ENCODE data around the gene LRMDA.

LRMDA gene

GRCh38 chr10:76491216-76491615 is 1059.8 kb downstream of the LRMDA start:
- Histone ChIP-seq H2AK5ac (ENCODE audit: low read length, severe bottlenecking) (no peak overlapping the region), H3K4me2 (ENCODE audit: low read length, poor library complexity, severe bottlenecking) (no peak overlapping the region), H3K27me3 (ENCODE audit: control insufficient read depth in 1 of 2, insufficient read depth in 1 of 2, low read length in 2 of 2) (no peaks in the 10 kb centered on the region), H2BK12ac (ENCODE audit: low read length in 2 of 2) (no peak overlapping the region), H3K4me1 (ENCODE audit: control insufficient read depth, insufficient read depth, low read depth, low read length) (no peaks in the 10 kb centered on the region), H3K36me3 (ENCODE audit: control insufficient read depth in 1 of 2, insufficient read depth in 2 of 2, low read depth in 1 of 2, low read length in 2 of 2) (no peaks in the 10 kb centered on the region), H3K4me3 (ENCODE audit: insufficient read depth in 1 of 2, low read depth in 1 of 2, low read length in 2 of 2) (no peak overlapping the region), H4K8ac (ENCODE audit: low read length) (no peak overlapping the region), H3K27ac (ENCODE audit: low read length, poor library complexity, severe bottlenecking) (peak overlapping the region; percentile 87), H3K9ac (ENCODE audit: low read length) (no peak overlapping the region), H3K18ac (ENCODE audit: low read depth in 1 of 2, low read length in 2 of 2) (no peak overlapping the region), H3K79me1 (replicated peaks; ENCODE audit: low read length, poor library complexity, severe bottlenecking) (no peaks in the 10 kb centered on the region), H3K9me3 (ENCODE audit: control insufficient read depth, low read length) (peaks cover 36% of the 10 kb centered on the region), H3K23ac (ENCODE audit: low read length in 2 of 2) (no peak overlapping the region), H2BK15ac (ENCODE audit: low read depth, poor library complexity, severe bottlenecking) (no peak overlapping the region), H3K4ac (ENCODE audit: low read depth in 1 of 2, low read length in 2 of 2) (no peak overlapping the region), H2BK120ac (ENCODE audit: low read depth, low read length) (no peak overlapping the region), H2AFZ (ENCODE audit: low read depth, low read length) (no peak overlapping the region), H4K91ac (ENCODE audit: low read length) (no peak overlapping the region), H2BK5ac (ENCODE audit: low read depth, low read length, poor library complexity, severe bottlenecking) (peak overlapping the region; percentile 44), H3K14ac (ENCODE audit: low read length in 2 of 2) (no peak overlapping the region)
- DNase-seq: peak; percentile 22

GRCh38 chr10:76492026-76492425 is 1060.6 kb downstream of the LRMDA start:
- peaks cover 36% of the 10 kb centered on the region for H3K9me3 ChIP-seq (ENCODE audit: control insufficient read depth, low read length)
- H2AK5ac ChIP-seq (ENCODE audit: low read length, severe bottlenecking): no peak overlapping the region

GRCh38 chr10:76492678-76493472 is 1061.5 kb downstream of the LRMDA start:
- 97% methylated on average over 4 of the region's 5 CpGs for WGBS
- peak overlapping the region in 1 of 2 experiments; percentile 2 for H2BK12ac ChIP-seq (ENCODE audit: low read length in 2 of 2)
- peaks cover 36% of the 10 kb centered on the region for H3K9me3 ChIP-seq (ENCODE audit: control insufficient read depth, low read length)
- H3K27ac ChIP-seq (ENCODE audit: low read length, poor library complexity, severe bottlenecking): peak overlapping the region; percentile 94
- no peak overlapping the region for H3K14ac ChIP-seq (ENCODE audit: low read length in 2 of 2)
- H2AFZ ChIP-seq (ENCODE audit: low read depth, low read length): no peak overlapping the region
- H2BK120ac ChIP-seq (ENCODE audit: low read depth, low read length): no peak overlapping the region
- peak overlapping the region; percentile 90 for H2BK5ac ChIP-seq (ENCODE audit: low read depth, low read length, poor library complexity, severe bottlenecking)
- H3K27me3 ChIP-seq (ENCODE audit: control insufficient read depth in 1 of 2, insufficient read depth in 1 of 2, low read length in 2 of 2): no peaks in the 10 kb centered on the region
- no peak overlapping the region for H3K4ac ChIP-seq (ENCODE audit: low read depth in 1 of 2, low read length in 2 of 2)
- H3K18ac ChIP-seq (ENCODE audit: low read depth in 1 of 2, low read length in 2 of 2): no peak overlapping the region
- H2BK15ac ChIP-seq (ENCODE audit: low read depth, poor library complexity, severe bottlenecking): no peak overlapping the region
- H4K91ac ChIP-seq (ENCODE audit: low read length): peak overlapping the region; percentile 57
- H3K4me1 ChIP-seq (ENCODE audit: control insufficient read depth, insufficient read depth, low read depth, low read length): no peaks in the 10 kb centered on the region
- no peak overlapping the region for H3K23ac ChIP-seq (ENCODE audit: low read length in 2 of 2)
- H3K79me1 ChIP-seq (replicated peaks; ENCODE audit: low read length, poor library complexity, severe bottlenecking): no peaks in the 10 kb centered on the region
- H4K8ac ChIP-seq (ENCODE audit: low read length): no peak overlapping the region
- DNase-seq: no peak
- no peak overlapping the region for H3K9ac ChIP-seq (ENCODE audit: low read length)
- no peak overlapping the region for H3K4me2 ChIP-seq (ENCODE audit: low read length, poor library complexity, severe bottlenecking)
- H2AK5ac ChIP-seq (ENCODE audit: low read length, severe bottlenecking): peak overlapping the region; percentile 94
- H3K4me3 ChIP-seq (ENCODE audit: insufficient read depth in 1 of 2, low read depth in 1 of 2, low read length in 2 of 2): no peak overlapping the region
- H3K36me3 ChIP-seq (ENCODE audit: control insufficient read depth in 1 of 2, insufficient read depth in 2 of 2, low read depth in 1 of 2, low read length in 2 of 2): no peaks in the 10 kb centered on the region

More at GRCh38 chr10:76492026-76492425, 1060.6 kb downstream of the LRMDA start:
- H3K4me2 ChIP-seq (ENCODE audit: low read length, poor library complexity, severe bottlenecking): no peak overlapping the region
- H2BK15ac ChIP-seq (ENCODE audit: low read depth, poor library complexity, severe bottlenecking): no peak overlapping the region
- H2BK12ac ChIP-seq (ENCODE audit: low read length in 2 of 2): no peak overlapping the region
- peak; percentile 93 for DNase-seq
- no peak overlapping the region for H3K4ac ChIP-seq (ENCODE audit: low read depth in 1 of 2, low read length in 2 of 2)
- no peak overlapping the region for H3K9ac ChIP-seq (ENCODE audit: low read length)
- no peaks in the 10 kb centered on the region for H3K79me1 ChIP-seq (replicated peaks; ENCODE audit: low read length, poor library complexity, severe bottlenecking)
- peak overlapping the region; percentile 90 for H2BK5ac ChIP-seq (ENCODE audit: low read depth, low read length, poor library complexity, severe bottlenecking)
- no peak overlapping the region for H2BK120ac ChIP-seq (ENCODE audit: low read depth, low read length)
- H3K36me3 ChIP-seq (ENCODE audit: control insufficient read depth in 1 of 2, insufficient read depth in 2 of 2, low read depth in 1 of 2, low read length in 2 of 2): no peaks in the 10 kb centered on the region
- H3K14ac ChIP-seq (ENCODE audit: low read length in 2 of 2): no peak overlapping the region
- H4K91ac ChIP-seq (ENCODE audit: low read length): no peak overlapping the region
- no peak overlapping the region for H3K18ac ChIP-seq (ENCODE audit: low read depth in 1 of 2, low read length in 2 of 2)
- no peak overlapping the region for H3K4me3 ChIP-seq (ENCODE audit: insufficient read depth in 1 of 2, low read depth in 1 of 2, low read length in 2 of 2)
- no peak overlapping the region for H2AFZ ChIP-seq (ENCODE audit: low read depth, low read length)
- peak overlapping the region; percentile 94 for H3K27ac ChIP-seq (ENCODE audit: low read length, poor library complexity, severe bottlenecking)
- H4K8ac ChIP-seq (ENCODE audit: low read length): no peak overlapping the region
- 0% methylated on average over 3 of the region's 3 CpGs for WGBS
- H3K4me1 ChIP-seq (ENCODE audit: control insufficient read depth, insufficient read depth, low read depth, low read length): no peaks in the 10 kb centered on the region
- H3K23ac ChIP-seq (ENCODE audit: low read length in 2 of 2): no peak overlapping the region
- no peaks in the 10 kb centered on the region for H3K27me3 ChIP-seq (ENCODE audit: control insufficient read depth in 1 of 2, insufficient read depth in 1 of 2, low read length in 2 of 2)

GRCh38 chr10:76497666-76498065 is 1066.2 kb downstream of the LRMDA start:
- H3K36me3 ChIP-seq (ENCODE audit: control insufficient read depth in 1 of 2, insufficient read depth in 2 of 2, low read depth in 1 of 2, low read length in 2 of 2): no peaks in the 10 kb centered on the region
- no peak overlapping the region for H2BK5ac ChIP-seq (ENCODE audit: low read depth, low read length, poor library complexity, severe bottlenecking)
- no peaks in the 10 kb centered on the region for H3K79me1 ChIP-seq (replicated peaks; ENCODE audit: low read length, poor library complexity, severe bottlenecking)
- H3K4me2 ChIP-seq (ENCODE audit: low read length, poor library complexity, severe bottlenecking): no peak overlapping the region
- H4K91ac ChIP-seq (ENCODE audit: low read length): no peak overlapping the region
- no peaks in the 10 kb centered on the region for H3K27me3 ChIP-seq (ENCODE audit: control insufficient read depth in 1 of 2, insufficient read depth in 1 of 2, low read length in 2 of 2)
- no peak for DNase-seq
- no peak overlapping the region for H2BK15ac ChIP-seq (ENCODE audit: low read depth, poor library complexity, severe bottlenecking)
- H3K27ac ChIP-seq (ENCODE audit: low read length, poor library complexity, severe bottlenecking): no peak overlapping the region
- H2BK120ac ChIP-seq (ENCODE audit: low read depth, low read length): no peak overlapping the region
- no peak overlapping the region for H3K14ac ChIP-seq (ENCODE audit: low read length in 2 of 2)
- no peaks in the 10 kb centered on the region for H3K4me1 ChIP-seq (ENCODE audit: control insufficient read depth, insufficient read depth, low read depth, low read length)
- no peak overlapping the region for H3K9ac ChIP-seq (ENCODE audit: low read length)
- no peak overlapping the region for H2AK5ac ChIP-seq (ENCODE audit: low read length, severe bottlenecking)
- no peak overlapping the region for H3K4me3 ChIP-seq (ENCODE audit: insufficient read depth in 1 of 2, low read depth in 1 of 2, low read length in 2 of 2)
- no peak overlapping the region for H2BK12ac ChIP-seq (ENCODE audit: low read length in 2 of 2)
- no peak overlapping the region for H3K4ac ChIP-seq (ENCODE audit: low read depth in 1 of 2, low read length in 2 of 2)
- no peak overlapping the region for H3K23ac ChIP-seq (ENCODE audit: low read length in 2 of 2)
- H4K8ac ChIP-seq (ENCODE audit: low read length): no peak overlapping the region
- no peak overlapping the region for H3K18ac ChIP-seq (ENCODE audit: low read depth in 1 of 2, low read length in 2 of 2)
- no peak overlapping the region for H2AFZ ChIP-seq (ENCODE audit: low read depth, low read length)
- H3K9me3 ChIP-seq (ENCODE audit: control insufficient read depth, low read length): peaks cover 18% of the 10 kb centered on the region

Measured in mesenchymal stem cell (in vitro differentiated cells and primary cell).